Glomerular visceral epithelial cell (primary cell): ENCODE data around the gene FAM13C.

ENCODE experiments used
- DNase-seq: peaks from one replicate; pipeline ENCODE4 v3.0.0-alpha.2; 2016; ENCODE audit errors: extremely low spot score

Gene FAM13C

DNA sequence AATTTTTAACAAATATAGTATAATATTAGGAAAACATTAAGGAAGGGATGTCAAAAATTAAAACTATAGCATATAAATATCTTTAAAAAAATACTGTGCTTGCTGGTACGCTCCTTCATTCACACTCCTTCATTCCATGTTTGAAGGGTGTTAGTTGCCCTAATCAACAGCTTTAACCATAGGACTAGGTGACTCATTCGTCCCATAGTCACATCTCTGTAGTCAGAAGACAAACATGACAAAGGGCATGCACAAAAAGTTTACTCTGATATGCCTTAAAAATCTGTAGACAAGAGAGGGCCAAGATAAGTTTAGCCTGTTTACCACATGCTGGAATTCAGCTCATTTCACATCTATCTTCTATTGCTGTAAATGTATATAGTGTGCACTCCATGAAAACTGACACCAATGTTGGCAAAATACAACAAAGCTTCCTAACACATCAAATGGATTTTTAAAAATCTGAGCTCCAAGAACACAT, 646 bp downstream of the FAM13C start:
- peak; percentile 13 for DNase-seq

DNA sequence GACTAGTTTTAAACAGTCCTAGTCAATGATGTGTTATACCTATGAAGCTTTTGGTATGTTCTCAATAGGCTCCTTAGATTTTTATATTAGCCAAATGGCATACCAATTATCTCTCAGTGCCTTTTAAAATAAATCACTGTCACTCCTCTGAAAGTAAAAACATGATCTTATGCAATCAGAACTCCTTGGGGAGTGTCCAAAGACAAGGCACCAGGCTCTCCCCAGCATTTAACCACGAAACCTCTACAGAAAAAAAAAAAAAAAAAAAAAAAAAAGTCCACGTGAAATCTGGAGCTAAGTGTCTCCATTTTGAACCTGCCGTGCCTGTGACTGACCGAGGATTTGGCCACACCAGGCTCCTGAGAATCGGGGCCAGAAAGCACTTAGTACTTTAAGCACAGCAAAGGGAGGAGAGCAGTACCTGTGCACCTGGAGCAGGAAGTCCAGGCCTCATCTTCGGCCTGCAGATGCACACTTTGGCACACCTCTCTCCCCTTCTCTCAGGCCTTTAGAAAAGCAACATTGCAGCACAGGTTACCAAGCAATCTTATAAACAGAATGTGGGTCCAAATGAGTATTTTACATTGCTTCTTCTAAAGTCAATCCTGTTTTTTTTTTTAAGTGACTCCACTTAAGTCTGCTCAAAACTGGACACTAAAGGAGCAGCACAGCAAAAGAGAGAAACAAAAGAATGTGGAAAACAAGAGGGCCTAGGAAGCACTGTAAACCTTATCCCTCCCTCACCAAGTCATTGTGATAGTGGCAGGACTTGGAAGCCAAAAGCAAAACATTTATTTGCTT, 1.5 kb downstream of the FAM13C start:
- DNase-seq: peak; percentile 8

DNA sequence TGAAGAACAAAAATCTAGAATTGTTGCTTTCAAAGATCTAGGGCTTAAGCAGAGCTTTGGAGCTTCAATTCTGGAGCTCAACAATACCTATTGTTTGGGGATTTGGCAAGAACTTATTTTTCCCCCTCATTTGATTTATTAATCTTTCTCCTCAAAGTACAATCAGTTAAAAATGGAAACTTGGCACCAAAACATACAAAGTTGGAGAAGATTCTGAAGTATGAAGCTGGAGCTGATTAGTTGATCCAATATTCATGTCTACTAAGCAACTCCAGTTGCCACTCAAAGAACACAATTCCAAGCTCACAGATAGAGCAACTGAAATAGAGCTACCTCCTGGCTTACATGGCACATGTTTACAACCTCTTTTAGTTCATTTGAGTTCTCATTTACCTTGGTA, 3.8 kb downstream of the FAM13C start:
- DNase-seq: no peak

DNA sequence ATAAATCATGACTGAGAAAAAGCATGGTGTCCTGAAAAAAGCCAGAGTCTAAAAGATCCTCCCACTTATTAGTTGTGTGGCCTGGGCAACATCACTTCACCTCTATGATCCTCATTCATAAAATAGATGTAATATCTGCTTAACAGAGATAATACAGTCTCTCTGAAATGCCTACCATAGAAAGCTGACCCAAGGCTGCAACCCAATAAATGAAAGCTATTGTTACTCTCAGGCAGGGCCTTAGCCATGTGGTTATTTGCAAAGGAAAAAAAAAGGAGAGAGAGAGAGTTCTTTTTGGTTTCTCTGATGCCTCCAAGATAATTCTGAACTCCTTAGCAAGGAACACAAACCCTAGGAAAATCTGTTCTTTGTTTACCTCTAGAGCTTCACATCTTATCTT, 7.9 kb downstream of the FAM13C start:
- no peak for DNase-seq

DNA sequence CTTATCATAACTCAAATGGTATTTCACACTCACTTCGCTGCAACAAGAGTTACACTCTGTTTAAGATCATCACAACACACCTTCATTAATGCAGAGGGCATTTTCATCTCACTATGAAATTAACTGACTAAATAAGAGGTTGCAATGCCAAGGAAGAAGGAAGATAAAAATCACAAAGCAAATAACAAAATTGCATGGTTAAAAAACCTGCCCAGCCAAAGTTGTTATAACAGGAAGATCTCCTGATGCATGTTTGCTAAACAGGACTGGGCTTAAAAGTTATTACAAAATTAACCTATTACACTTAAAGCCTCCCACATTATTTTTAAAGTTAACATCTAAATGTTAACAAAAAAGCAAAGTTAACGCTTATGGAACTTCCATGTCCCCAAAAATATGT, 11.8 kb downstream of the FAM13C start:
- DNase-seq: no peak

DNA sequence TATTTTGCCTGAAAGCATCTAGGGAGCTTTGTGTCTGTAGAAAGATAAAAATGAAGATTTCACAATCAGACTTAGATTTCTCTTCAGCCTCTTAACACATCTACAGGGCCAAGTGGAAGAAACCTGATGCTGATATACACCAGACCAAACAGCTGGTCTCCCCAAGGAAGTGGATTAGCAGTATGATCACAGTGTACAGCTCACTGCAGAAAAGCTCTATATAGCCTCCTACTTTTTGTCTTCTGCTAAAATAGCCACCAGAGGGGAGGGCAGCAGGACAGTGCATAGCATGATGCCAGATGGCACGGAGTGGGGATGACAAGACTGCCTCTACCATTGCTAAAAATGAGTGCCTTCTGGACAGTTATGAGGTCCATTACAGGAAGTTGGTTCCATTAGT, 16.0 kb downstream of the FAM13C start:
- DNase-seq: no peak

DNA sequence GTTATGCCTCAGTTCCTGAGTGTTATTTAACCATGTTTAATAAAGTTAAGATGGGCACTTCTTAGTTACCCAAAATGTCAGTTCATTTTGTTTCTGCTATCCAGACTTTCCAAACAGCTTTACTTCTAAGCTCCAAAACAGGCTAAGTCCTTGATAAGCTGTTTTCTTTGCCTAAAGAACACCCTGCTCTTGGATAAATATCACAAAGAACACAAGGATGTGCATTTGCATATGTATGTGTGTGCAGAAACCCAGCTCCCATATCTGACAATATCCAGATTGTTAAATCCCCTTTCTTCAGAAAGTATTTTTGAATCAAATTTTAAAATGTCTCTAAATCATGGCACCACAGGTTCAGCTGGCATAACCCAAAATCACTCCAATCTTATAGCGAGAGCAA, 19.6 kb downstream of the FAM13C start:
- no peak for DNase-seq

DNA sequence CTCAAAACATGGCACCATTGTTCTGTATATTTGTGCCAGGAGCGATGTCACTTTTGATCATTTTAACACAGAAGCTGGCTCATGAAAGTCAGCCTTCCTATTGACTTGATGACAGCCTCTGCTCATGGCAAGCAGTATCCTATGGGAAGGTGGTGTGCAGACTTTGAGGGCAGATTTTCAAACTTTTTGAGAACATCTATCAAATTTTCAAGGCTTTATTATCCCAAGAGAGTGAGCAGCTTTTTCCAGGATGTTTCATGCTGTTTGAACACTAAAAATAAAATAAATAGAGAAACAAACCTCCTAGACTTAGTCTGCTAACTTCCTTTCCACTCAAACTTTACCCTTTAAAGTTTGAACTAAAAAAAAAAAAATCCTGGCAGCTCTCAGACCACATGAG, 20.3 kb downstream of the FAM13C start:
- DNase-seq: no peak

DNA sequence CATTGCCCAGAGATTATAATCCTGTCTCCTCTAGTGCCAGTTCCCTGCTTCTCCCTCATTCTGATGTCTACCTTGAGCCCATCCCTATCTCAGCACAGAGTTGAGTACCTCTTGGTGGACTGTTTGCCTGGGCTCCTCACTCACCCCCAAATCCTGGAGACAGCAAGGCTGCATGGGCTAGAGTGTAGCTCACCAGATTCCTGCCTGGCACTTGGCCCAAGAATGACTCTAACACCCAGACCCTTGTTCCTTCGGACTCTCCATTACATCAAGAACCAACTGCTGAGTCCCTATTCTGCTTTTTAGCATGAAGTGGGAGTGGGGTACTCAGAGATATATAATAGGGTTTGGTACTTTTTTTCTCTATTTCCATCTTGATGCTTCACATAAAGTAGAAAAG, 22.1 kb downstream of the FAM13C start:
- DNase-seq: no peak

DNA sequence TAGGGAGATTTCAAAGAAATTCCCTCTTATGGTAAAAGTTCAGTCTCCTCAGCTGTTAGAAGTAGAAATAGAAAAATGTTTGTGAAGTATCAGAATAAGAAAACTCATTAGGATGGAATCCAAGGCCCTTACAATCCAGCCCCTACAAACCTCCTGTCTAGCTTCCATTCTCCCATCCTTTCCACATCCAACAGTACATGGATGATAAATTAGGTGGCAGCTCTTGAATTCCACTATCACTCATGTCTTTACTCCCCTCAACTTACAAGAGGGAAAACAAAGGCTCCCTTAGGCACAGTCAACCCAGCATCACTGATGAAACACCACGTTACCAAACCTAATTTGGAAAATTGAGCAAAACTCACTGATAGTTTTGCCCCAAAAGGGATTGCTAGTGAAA, 23.0 kb downstream of the FAM13C start:
- no peak for DNase-seq

DNA sequence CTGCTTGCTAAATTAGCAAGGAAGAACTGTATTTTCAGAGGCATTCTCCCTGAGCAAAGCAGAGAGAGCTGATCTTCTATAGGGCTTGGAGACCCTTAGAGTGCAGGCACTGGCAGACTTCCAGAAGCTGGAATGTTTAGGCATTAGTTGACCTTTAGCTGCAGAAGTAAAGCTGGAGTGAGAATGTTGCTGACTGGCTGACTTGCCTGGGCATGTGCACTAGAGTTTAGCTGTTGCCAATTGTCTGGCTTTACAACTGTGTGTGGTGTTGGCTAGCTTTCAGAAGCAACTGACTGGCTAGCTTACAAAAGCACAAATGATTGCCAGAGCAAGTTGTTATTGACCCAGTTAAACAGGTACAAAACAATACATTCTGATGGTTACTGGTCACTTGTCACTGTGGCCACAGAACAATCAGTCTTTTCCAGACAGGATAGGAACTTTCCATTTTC, 25.1 kb downstream of the FAM13C start:
- peak; percentile 20 for DNase-seq

DNA sequence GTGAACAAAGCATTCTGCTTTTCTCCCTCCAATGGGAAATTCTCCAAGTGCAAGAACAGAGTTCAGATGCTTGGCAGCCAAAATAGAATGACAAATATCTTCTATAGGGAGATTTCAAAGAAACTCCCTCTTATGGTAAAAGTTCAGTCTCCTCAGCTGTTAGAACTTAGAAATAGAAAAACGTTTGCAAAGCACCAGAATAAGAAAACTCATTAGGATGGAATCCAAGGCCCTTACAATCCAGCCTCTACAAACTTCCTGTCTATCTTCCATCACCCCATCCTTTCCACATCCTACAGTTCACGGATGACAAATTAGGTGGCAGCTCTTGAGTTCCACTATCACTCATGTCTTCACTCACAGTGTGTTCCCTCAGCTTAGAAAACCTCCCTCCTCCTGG, 25.7 kb downstream of the FAM13C start:
- peak; percentile 7 for DNase-seq

DNA sequence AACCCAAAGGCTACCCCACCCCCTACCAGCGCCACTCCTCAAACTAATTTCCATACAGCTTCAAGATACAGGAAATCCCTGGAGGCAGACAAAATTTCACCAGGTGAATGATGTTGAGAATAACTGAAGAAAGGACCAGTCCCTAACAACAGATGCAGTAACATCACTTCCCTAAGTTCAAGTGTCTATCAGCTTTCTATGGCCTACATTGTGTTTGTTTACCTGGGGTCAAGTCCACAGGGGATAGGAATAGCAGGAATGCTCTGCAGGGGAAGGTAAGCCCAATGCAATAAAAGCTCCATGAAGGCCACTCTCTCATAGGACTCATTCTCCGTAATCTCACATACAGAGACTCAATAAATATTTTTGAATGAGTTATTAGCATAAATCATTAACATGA, 26.9 kb downstream of the FAM13C start:
- DNase-seq: no peak

DNA sequence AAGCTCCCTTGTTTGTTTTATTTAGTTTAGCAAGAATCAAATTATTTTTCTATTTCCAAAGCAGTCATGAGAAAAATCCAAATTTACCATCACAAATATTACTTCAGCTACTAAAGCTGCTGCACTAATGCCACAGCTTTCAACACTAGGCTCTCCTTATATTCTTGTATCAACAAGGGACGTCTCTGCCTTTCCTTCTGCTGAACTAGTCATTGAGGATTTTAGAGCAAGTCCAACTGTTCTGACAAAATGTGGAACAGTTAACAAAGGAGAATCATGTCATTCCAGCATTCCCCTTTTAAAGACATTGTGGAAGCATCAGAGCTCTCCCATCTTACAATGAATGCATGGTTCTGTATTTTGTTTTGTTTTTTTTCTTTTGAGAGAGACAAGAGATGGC, 28.6 kb downstream of the FAM13C start:
- DNase-seq: no peak

DNA sequence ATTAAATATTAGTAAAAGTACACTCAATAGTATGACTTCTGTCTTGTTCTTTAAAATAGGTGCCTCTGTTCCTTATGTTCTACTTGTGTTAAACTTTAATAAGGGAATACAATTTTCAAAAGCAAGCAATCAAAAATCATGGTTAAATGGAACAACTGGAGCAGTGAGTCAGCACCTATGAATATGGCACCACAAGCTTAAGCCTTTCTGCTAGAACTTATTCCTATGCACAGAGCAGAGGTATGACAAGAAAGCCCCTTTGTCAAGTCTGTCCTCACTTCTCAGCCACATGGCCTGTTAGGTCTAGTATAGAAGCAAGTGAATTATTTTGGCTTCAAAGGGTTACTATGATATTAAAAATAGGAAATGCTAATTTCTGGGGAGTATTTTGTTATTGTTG, 29.8 kb downstream of the FAM13C start:
- no peak for DNase-seq

DNA sequence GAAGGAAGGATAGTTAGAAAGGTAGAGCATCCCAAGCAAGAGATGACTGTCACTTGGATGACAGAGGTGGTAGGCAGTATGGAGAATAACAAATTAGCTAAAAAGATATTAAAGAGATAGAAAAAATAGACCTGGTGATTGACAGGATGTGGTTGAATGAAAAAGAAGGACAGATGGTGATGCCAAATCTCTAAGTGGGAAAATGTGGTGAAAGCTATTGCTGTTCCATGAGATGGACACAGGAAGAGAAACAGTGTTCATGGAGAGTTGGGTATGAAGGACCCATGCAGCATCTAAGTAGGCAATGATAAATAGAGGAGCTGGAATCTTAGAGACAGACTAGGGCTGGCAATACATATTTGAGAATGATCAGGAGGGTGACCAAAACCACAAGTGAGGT, 30.7 kb downstream of the FAM13C start:
- DNase-seq: no peak

DNA sequence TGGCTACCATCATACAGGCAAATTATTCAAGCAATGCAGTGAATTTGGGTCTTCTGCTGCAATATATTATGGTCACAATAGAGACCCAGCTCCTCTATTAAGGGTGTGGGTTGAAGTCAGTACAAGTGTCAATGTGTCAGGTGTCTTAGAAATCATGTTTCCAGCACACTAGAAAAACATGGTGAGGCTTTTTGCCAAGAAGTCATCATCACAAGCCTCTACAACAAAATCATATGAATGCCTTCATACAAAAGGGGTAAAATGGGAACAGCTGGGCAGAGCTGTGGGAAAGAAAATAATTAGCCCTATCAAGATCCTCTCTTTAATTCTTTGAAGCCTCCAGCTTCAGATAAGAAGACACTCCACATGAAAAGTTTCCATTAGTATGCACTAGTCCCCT, 37.2 kb downstream of the FAM13C start:
- DNase-seq: no peak

DNA sequence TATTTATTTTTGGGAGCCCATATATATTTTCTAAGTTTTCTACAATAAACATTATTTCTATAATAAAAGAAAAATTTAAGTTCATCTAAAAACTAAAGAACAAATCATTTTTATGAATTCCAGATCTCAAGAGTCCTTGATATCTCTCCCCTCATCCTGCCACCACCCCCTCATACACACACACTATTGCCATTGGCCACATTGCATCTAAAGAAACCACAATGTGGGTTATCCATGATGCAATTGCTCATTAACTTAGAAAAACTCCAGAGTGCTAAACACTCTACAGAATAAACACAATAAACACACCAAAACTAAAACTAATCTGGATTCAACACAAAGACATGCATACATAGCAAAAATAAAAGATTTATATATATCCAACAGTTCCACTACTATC, 37.8 kb downstream of the FAM13C start:
- no peak for DNase-seq

DNA sequence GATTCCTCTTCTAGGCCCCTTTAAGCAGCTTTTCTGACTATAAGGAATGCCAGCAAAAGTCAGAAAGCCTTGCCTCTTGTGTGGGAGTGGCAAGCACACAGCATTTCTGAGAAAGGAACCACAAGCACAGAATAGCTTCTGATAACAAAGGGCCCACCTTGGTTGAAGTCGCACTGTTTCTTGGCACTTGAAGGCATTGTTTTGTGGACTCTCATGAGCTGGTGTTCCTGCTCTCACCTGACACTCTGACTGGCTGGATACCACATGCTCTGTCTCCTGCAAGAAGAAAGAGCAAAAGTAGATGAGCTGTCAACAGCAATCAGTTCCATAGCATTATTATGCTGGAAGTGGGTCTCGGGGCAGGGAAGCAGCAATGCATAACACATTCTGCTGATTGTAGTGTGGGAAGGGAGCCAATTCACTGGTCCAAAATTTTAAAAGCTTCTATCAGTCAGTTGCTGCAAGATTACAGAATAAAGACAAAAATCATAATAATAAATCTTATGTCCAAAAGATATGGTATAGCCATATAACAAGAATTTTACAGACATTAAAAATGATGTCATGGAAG, 38.4 kb downstream of the FAM13C start:
- DNase-seq: no peak

DNA sequence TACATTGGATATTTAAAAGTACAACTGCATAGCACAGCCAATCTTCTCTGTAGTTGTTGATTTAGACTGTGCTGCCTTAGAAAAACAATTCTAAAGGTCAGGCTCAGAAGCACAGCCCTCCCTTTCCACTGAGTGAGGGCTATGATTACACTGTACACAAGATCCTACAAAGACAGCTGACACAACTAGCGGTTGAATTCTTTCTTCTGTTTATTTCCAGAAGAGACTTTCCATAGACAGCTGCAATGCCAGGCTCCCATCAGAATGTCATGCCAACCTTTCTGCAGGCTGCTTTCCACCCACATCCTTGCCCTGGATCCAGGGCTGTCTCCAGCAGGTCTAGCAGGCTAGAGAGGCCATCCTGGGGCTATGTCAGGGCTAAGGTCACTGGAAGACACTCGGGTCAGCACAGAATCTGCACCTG, 39.3 kb downstream of the FAM13C start:
- no peak for DNase-seq

DNA sequence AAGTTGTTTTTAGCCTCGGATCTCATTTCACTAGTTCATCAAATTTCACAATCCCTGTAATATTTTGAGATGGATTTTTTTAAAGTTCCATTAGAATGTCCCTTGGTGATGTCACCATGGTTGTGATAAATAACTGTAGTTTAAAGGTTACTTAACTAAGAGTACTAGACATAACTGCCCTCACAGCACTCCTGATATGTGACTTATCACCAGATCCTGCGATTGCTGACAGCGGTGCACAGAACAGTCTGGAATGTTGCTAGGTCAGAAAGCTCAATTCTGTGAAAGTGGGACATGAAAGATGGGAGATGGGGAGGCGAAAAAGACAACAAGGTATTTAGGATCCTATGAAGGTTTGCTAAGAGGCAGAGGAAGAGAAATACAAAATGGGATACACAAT, 40.2 kb downstream of the FAM13C start:
- no peak for DNase-seq

DNA sequence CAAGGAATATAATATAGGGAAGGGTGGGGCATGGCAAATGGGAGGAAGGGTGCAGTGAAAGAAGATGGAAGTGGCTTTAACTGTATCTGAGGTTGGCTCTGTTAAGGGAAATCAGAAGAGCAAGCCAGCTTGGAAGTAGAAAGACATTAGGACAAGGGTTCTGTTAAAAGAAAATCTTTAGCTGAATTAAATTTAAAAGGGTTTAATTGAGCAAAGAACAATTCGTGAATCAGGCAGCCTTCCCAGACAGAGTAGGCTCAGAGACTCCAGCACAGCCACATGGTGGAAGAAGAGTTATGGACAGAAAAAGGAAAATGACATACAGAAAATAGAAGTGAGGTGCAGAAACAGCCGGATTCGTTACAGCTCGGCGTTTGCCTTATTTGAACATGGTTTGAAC, 42.0 kb downstream of the FAM13C start:
- no peak for DNase-seq

DNA sequence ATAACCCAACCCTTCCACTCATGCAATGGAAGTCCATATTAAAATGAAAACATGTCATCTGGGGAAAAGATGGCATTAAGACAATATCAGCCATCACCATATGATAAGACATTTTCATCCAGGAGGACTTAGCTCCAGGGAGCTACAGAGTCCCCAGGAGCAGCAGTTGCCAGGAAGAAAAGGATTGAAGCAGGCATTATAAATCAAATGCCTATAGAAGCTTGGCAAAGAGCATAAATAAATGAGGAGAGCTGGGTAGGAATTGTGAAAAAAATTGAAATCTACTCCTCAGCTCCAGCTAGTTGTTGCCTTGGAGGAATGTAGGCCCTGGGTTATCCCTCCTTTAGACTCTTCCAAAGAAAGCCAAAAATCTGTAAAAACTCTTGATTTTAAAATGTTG, 42.5 kb downstream of the FAM13C start:
- DNase-seq: no peak

DNA sequence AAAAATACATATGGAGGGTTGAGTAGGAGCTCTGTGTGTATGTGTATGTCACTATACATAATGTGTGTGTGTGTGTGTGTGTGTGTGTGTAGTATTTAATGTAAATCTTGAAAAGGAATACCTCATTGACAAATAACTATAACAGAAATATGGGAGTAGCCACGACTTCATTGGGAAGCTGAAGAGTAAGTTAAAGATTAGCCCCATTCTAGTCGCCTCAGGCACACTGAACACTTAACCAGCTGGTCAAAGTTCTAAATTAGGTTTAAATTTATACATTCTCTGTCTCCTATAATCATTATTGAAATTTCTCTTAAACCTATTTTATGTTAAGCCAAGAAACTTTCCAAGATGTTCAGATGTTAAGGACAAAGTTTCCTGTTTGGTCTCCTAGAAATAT, 45.3 kb downstream of the FAM13C start:
- DNase-seq: no peak
